NCI-H1436 treated with DMSO at 0.1 percent for 48 hours (cell line): Measurements from ENCODE around the gene EDEM1.

Source experiments
- DNase-seq: peaks from one replicate; lab custom pipeline; 2025; lab: John Stamatoyannopoulos, UW

EDEM1 gene

GRCh38 chr3:5198986-5199731 lies 11.7 kb downstream of the EDEM1 start:
- DNase-seq: no peak

GRCh38 chr3:5201536-5201935 lies 14.0 kb downstream of the EDEM1 start:
- DNase-seq: no peak

- DNase-seq: no peak
Measured at GRCh38 chr3:5202222-5202621, 14.7 kb downstream of the EDEM1 start.

GRCh38 chr3:5205165-5205941 lies 17.8 kb downstream of the EDEM1 start:
- no peak for DNase-seq

- DNase-seq: no peak
Measured at GRCh38 chr3:5210926-5211325, 23.4 kb downstream of the EDEM1 start.

- DNase-seq: no peak
Measured at GRCh38 chr3:5212628-5213573, 25.4 kb downstream of the EDEM1 start.

GRCh38 chr3:5213574-5213966 lies 26.1 kb downstream of the EDEM1 start:
- DNase-seq: no peak

GRCh38 chr3:5214352-5214751 lies 26.8 kb downstream of the EDEM1 start:
- DNase-seq: no peak

GRCh38 chr3:5217824-5218595 lies 30.5 kb downstream of the EDEM1 start:
- no peak for DNase-seq

- no peak for DNase-seq
Measured at GRCh38 chr3:5218815-5219214, 31.3 kb downstream of the EDEM1 start.

- DNase-seq: no peak
Measured at GRCh38 chr3:5219216-5219615, 31.7 kb downstream of the EDEM1 start.

GRCh38 chr3:5220193-5220592 lies 32.7 kb downstream of the EDEM1 start:
- DNase-seq: no peak

- DNase-seq: no peak
Measured at GRCh38 chr3:5220667-5221431, 33.3 kb downstream of the EDEM1 start.

- DNase-seq: no peak
Measured at GRCh38 chr3:5221701-5222100, 34.2 kb downstream of the EDEM1 start.

GRCh38 chr3:5222283-5223005 lies 34.9 kb downstream of the EDEM1 start:
- DNase-seq: no peak

- no peak for DNase-seq
Measured at GRCh38 chr3:5226783-5227182, 39.3 kb downstream of the EDEM1 start.

GRCh38 chr3:5227812-5228211 lies 40.3 kb downstream of the EDEM1 start:
- DNase-seq: no peak

GRCh38 chr3:5229414-5229813 lies 41.9 kb downstream of the EDEM1 start:
- DNase-seq: no peak

- no peak for DNase-seq
Measured at GRCh38 chr3:5231074-5231473, 43.6 kb downstream of the EDEM1 start.

- no peak for DNase-seq
Measured at GRCh38 chr3:5231487-5231886, 44.0 kb downstream of the EDEM1 start.
